ENCODE results near the gene HNRNPA1L2.

DNA sequence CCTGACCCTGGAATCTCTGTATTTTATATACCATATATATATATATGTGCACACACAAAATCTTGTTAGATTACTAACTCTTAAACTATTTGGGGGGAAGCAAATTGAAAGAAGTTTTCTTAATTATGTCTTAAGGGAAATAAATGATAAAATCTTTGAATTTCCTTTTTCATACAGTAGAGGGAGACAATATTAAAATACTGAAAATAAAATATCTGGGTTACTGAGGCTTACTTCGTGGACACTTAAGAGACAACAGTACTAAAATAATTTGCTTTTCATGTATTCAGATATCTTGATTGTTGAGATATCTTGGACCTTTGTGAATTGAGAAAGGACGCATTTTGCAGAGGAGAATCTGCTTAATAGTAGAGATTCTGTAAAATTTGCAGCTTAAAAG lies 27.4 kb downstream of the HNRNPA1L2 start:
- TF ChIP-seq HMG20B (CRISPR knock-in tag; IDR thresholded peaks at IDR 0.05) (no peak), HMG20A (CRISPR knock-in tag; conservative IDR thresholded peaks at IDR 0.05) (no peak), HDAC6 (IDR thresholded peaks at IDR 0.05; ENCODE audit: low read depth, low read length) (no peak), CTCF (IDR thresholded peaks at IDR 0.05 in 2 of 3, conservative IDR thresholded peaks at IDR 0.05 in 1 of 3; ENCODE audit: insufficient read depth in 2 of 3, low read depth in 1 of 3, low read length in 3 of 3) (no peak), RAD21 (CRISPR knock-in tag; conservative IDR thresholded peaks at IDR 0.05 in 1 of 2, IDR thresholded peaks at IDR 0.05 in 1 of 2) (no peak), ZNF232 (CRISPR knock-in tag; IDR thresholded peaks at IDR 0.05) (no peak), ZNF175 (CRISPR knock-in tag; IDR thresholded peaks at IDR 0.05; ENCODE audit: low read depth) (no peak), SP2 (IDR thresholded peaks at IDR 0.05; ENCODE audit: extremely low read depth, low read depth, low read length, poor library complexity, severe bottlenecking) (no peak), ZBTB7A (IDR thresholded peaks at IDR 0.05; ENCODE audit: borderline replicate concordance, control insufficient read depth, low read depth, low read length) (no peak)
